ENCODE results near the gene SLC8A1. TPM values are rescaled to one million over a fixed set of nuclear protein-coding genes. Genes with fewer than 3 reads are reported as not detected.

Gene SLC8A1
- total RNA-seq, 2 experiments from 2014 or later: 0.23 TPM

- POLR2A ChIA-PET: no interaction called here
Observed at GRCh38 chr2:40430776-40431599, 20.9 kb downstream of the SLC8A1 start.

GRCh38 chr2:40428439-40428838 is 23.5 kb downstream of the SLC8A1 start:
- ChIA-PET CTCF (no interaction called here), POLR2A (no interaction called here)

More at GRCh38 chr2:40430776-40431599, 20.9 kb downstream of the SLC8A1 start:
- CTCF ChIA-PET: no interaction called here

GRCh38 chr2:40421631-40422297 is 30.1 kb downstream of the SLC8A1 start:
- ChIA-PET POLR2A (no interaction called here), CTCF (no interaction called here)

- ChIA-PET POLR2A (no interaction called here), CTCF (no interaction called here)
Observed at GRCh38 chr2:40420478-40420877, 31.4 kb downstream of the SLC8A1 start.

- ChIA-PET CTCF (no interaction called here), POLR2A (no interaction called here)
Observed at GRCh38 chr2:40419364-40419762, 32.5 kb downstream of the SLC8A1 start.

- ChIA-PET POLR2A (no interaction called here), CTCF (no interaction called here)
Observed at GRCh38 chr2:40418614-40419363, 33.1 kb downstream of the SLC8A1 start.

GRCh38 chr2:40416486-40416885 is 35.4 kb downstream of the SLC8A1 start:
- CTCF ChIA-PET: no interaction called here

GRCh38 chr2:40415391-40415790 is 36.5 kb downstream of the SLC8A1 start:
- POLR2A ChIA-PET: no interaction called here
- CTCF ChIA-PET: no interaction called here

More at GRCh38 chr2:40416486-40416885, 35.4 kb downstream of the SLC8A1 start:
- POLR2A ChIA-PET: no interaction called here

- ChIA-PET POLR2A (no interaction called here), CTCF (no interaction called here)
Observed at GRCh38 chr2:40412456-40412855, 39.4 kb downstream of the SLC8A1 start.

- CTCF ChIA-PET: no interaction called here
- POLR2A ChIA-PET: no interaction called here
Observed at GRCh38 chr2:40410695-40411094, 41.2 kb downstream of the SLC8A1 start.

GRCh38 chr2:40409734-40410133 is 42.2 kb downstream of the SLC8A1 start:
- ChIA-PET POLR2A (no interaction called here), CTCF (no interaction called here)

GRCh38 chr2:40406485-40407289 is 45.2 kb downstream of the SLC8A1 start:
- ChIA-PET POLR2A (no interaction called here), CTCF (no interaction called here)

- ChIA-PET CTCF (no interaction called here), POLR2A (no interaction called here)
Observed at GRCh38 chr2:40405465-40405864, 46.4 kb downstream of the SLC8A1 start.

- ChIA-PET CTCF (no interaction called here), POLR2A (no interaction called here)
Observed at GRCh38 chr2:40404517-40404916, 47.4 kb downstream of the SLC8A1 start.

GRCh38 chr2:40403233-40403836 is 48.6 kb downstream of the SLC8A1 start:
- POLR2A ChIA-PET: no interaction called here
- CTCF ChIA-PET: no interaction called here

GRCh38 chr2:40401896-40402295 is 50.0 kb downstream of the SLC8A1 start:
- CTCF ChIA-PET: no interaction called here
- POLR2A ChIA-PET: no interaction called here

- ChIA-PET CTCF (no interaction called here), POLR2A (no interaction called here)
Observed at GRCh38 chr2:40400336-40400953, 51.4 kb downstream of the SLC8A1 start.

GRCh38 chr2:40397765-40398164 is 54.1 kb downstream of the SLC8A1 start:
- CTCF ChIA-PET: no interaction called here
- POLR2A ChIA-PET: no interaction called here

GRCh38 chr2:40396124-40396523 is 55.8 kb downstream of the SLC8A1 start:
- POLR2A ChIA-PET: no interaction called here
- CTCF ChIA-PET: no interaction called here

All from activated CD8-positive, alpha-beta memory T cell treated with anti-CD3 and anti-CD28 coated beads for 36 hours (primary cell).